OCI-LY3 (cell line): ENCODE measurements around the gene N4BP2.

Experiments
- EZH2phosphoT487 ChIP-seq: fragments of 200-600 bp; shearing (Covaris generic); IDR thresholded peaks from 2 replicates; pipeline ENCODE4 v1.6.1; 2018; ENCODE audit warnings: antibody characterized with exemption, mixed run types, low read depth
- TF ChIP-seq, protein P1 (sequence below): fragments of 200-600, 300-600 bp; sonication (generic); IDR thresholded peaks from 2 replicates; pipeline ENCODE4 v1.5.1; 2014; ENCODE audit warnings: antibody characterized with exemption, low read length, low read depth

DNA sequence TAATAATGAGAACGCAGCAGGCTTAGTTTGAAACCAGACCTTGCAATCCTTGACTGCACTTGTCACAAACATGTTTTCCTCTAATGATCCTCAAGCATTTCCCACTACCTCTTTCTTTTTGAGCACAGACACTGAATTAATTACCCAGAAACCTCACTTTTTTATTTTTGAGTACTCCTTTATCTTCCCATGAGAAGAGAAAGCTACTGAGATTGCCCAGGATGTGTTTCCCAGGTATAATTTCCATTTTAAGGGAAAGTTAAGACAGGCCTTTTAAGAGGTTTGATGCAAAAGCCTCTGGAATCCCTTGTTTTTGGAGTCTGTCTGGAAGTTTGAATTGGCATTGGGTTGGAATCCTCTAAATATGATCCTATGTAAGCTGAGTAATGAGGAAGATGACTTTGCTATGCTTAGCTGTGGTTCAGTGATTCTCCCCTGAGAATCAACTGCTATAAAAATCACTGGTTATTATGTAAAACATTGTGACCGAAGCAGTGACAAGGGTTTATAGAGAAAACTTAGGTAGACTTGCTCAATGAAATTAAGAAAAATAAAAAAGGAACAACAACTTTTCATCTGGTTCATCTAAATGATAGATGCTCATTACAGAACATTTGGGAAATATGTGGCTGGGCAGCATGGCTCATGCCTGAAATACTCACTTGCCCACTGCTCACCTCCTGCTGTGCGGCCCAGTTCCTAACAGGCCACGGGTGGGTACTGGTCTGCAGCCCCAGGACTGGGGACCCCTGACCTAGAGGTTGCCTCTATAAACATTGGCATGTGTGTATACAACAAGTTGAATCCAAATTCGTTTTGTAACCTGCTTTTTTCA lies 129.4 kb downstream of the N4BP2 start:
- TF ChIP-seq, protein P1, sequence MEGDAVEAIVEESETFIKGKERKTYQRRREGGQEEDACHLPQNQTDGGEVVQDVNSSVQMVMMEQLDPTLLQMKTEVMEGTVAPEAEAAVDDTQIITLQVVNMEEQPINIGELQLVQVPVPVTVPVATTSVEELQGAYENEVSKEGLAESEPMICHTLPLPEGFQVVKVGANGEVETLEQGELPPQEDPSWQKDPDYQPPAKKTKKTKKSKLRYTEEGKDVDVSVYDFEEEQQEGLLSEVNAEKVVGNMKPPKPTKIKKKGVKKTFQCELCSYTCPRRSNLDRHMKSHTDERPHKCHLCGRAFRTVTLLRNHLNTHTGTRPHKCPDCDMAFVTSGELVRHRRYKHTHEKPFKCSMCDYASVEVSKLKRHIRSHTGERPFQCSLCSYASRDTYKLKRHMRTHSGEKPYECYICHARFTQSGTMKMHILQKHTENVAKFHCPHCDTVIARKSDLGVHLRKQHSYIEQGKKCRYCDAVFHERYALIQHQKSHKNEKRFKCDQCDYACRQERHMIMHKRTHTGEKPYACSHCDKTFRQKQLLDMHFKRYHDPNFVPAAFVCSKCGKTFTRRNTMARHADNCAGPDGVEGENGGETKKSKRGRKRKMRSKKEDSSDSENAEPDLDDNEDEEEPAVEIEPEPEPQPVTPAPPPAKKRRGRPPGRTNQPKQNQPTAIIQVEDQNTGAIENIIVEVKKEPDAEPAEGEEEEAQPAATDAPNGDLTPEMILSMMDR = no peak
- TF ChIP-seq EZH2phosphoT487 = no peak; the same call in 1 of the 2 replicates
